WTC11 (cell line): ENCODE data around the gene CSE1L.

Experiments
- CREM ChIP-seq: sonication (generic); formaldehyde crosslinking; IDR thresholded peaks from 2 replicates; pipeline ENCODE4 v1.8.1; 2022; ENCODE audit warnings: mild to moderate bottlenecking, missing genetic modification reagents, moderate library complexity
- CTCF ChIP-seq: fragments of 200-600 bp; IDR thresholded peaks from 2 replicates; pipeline ENCODE4 v1.8.0; 2022; ENCODE audit warnings: antibody characterized with exemption
- ESRRA ChIP-seq: sonication (generic); formaldehyde crosslinking; IDR thresholded peaks from 2 replicates; pipeline ENCODE4 v1.8.1; 2022; ENCODE audit warnings: mild to moderate bottlenecking, missing genetic modification reagents, borderline replicate concordance
- IRF1 ChIP-seq: sonication (generic); formaldehyde crosslinking; IDR thresholded peaks from 2 replicates; pipeline ENCODE4 v1.8.0; 2023; ENCODE audit warnings: missing genetic modification reagents
- IRF2 ChIP-seq: sonication (generic); formaldehyde crosslinking; IDR thresholded peaks from 2 replicates; pipeline ENCODE4 v1.8.0; 2022; ENCODE audit warnings: low read depth, missing genetic modification reagents, borderline replicate concordance
- JUN ChIP-seq: sonication (generic); formaldehyde crosslinking; IDR thresholded peaks from 2 replicates; pipeline ENCODE4 v1.8.0; 2023; ENCODE audit warnings: mild to moderate bottlenecking, missing genetic modification reagents
- MAX ChIP-seq: sonication (generic); formaldehyde crosslinking; IDR thresholded peaks from 2 replicates; pipeline ENCODE4 v1.8.0; 2022; ENCODE audit warnings: mild to moderate bottlenecking, missing genetic modification reagents
- NFYB ChIP-seq: sonication (generic); formaldehyde crosslinking; conservative IDR thresholded peaks from 2 replicates; pipeline ENCODE4 v1.8.0; 2022; ENCODE audit warnings: low read depth, missing genetic modification reagents
- ZNF232 ChIP-seq: sonication (generic); formaldehyde crosslinking; IDR thresholded peaks from 2 replicates; pipeline ENCODE4 v1.8.0; 2022; ENCODE audit warnings: mild to moderate bottlenecking, missing genetic modification reagents
- ZNF512 ChIP-seq: sonication (generic); formaldehyde crosslinking; IDR thresholded peaks from 2 replicates; pipeline ENCODE4 v1.8.1; 2022; ENCODE audit warnings: missing genetic modification reagents, borderline replicate concordance

GRCh38 chr20:49096203-49096730 is 50.2 kb downstream of the CSE1L start:
- TF ChIP-seq CTCF: no peak
- no peak for TF ChIP-seq ZNF512 (CRISPR knock-in tag)
- no peak for TF ChIP-seq IRF2 (CRISPR knock-in tag)
- no peak for TF ChIP-seq IRF1
- TF ChIP-seq CREM (CRISPR knock-in tag): no peak
- no peak for TF ChIP-seq JUN
- no peak for TF ChIP-seq MAX (CRISPR knock-in tag)
- TF ChIP-seq ESRRA (CRISPR knock-in tag): no peak
- no peak for TF ChIP-seq ZNF232
- TF ChIP-seq NFYB (CRISPR knock-in tag): no peak
